Karpas-422 (cell line): ENCODE data around the gene ACKR4. TPM values are rescaled to one million over a fixed set of nuclear protein-coding genes. Genes with fewer than 3 reads are reported as not detected.

Experiments
- DNase-seq: peaks from one replicate; pipeline ENCODE4 v3.0.0-alpha.2; 2015
- H2AFZ ChIP-seq: fragments of 200-600 bp; sonication (generic); 2 replicates; pipeline ENCODE4 v1.6.1; 2014; ENCODE audit warnings: antibody characterized with exemption, low read length, mixed read lengths
- H3K27ac ChIP-seq: fragments of 200-600 bp; sonication (generic); 2 replicates; pipeline ENCODE4 v1.5.1; 2014; ENCODE audit warnings: mild to moderate bottlenecking, low read length, moderate library complexity
- H3K27me3 ChIP-seq: fragments of 200-600 bp; sonication (generic); 2 replicates; pipeline ENCODE4 v1.6.1; 2014; ENCODE audit warnings: low read length, mixed read lengths
- H3K36me3 ChIP-seq: fragments of 200-600 bp; sonication (generic); 2 replicates; pipeline ENCODE4 v1.6.1; 2014; ENCODE audit warnings: low read length, mixed read lengths; ENCODE audit not compliant: insufficient read depth
- H3K4me1 ChIP-seq: fragments of 200-600 bp; sonication (generic); 2 replicates; pipeline ENCODE4 v1.6.1; 2014; ENCODE audit warnings: mild to moderate bottlenecking, low read length, mixed read lengths
- H3K4me2 ChIP-seq: fragments of 200-600 bp; sonication (generic); 2 replicates; pipeline ENCODE4 v1.6.1; 2014; ENCODE audit warnings: low read length, low read depth, mild to moderate bottlenecking; ENCODE audit not compliant: poor library complexity, severe bottlenecking
- H3K4me3 ChIP-seq: fragments of 200-600 bp; sonication (generic); 2 replicates; pipeline ENCODE4 v1.5.1; 2014; ENCODE audit warnings: mild to moderate bottlenecking, antibody characterized with exemption, low read length, mixed read lengths
- H3K79me2 ChIP-seq: fragments of 200-600 bp; sonication (generic); 2 replicates; pipeline ENCODE4 v1.6.1; 2014; ENCODE audit warnings: mild to moderate bottlenecking, low read length, mixed read lengths
- H3K9ac ChIP-seq: fragments of 200-600 bp; sonication (generic); 2 replicates; pipeline ENCODE4 v1.6.0; 2014; ENCODE audit warnings: low read length
- H3K9me2 ChIP-seq: fragments of 200-600 bp; sonication (generic), shearing (Covaris generic); replicated peaks from 2 replicates; pipeline ENCODE4 v1.6.0; 2014; ENCODE audit warnings: mild to moderate bottlenecking, low read length, moderate library complexity; ENCODE audit not compliant: insufficient read depth
- H3K9me3 ChIP-seq: fragments of 300-700, 200-600 bp; sonication (generic); 2 replicates; pipeline ENCODE4 v1.6.1; 2014; ENCODE audit warnings: low read length, mixed read lengths
- H4K20me1 ChIP-seq: fragments of 200-600 bp; sonication (generic); 2 replicates; pipeline ENCODE4 v1.6.1; 2014; ENCODE audit warnings: mild to moderate bottlenecking, antibody characterized with exemption, low read length, low read depth; ENCODE audit not compliant: insufficient read depth
- total RNA-seq: library from RNA; depleted of rRNA; stranded (reverse); fragments of >200 nt; shearing (Covaris generic); gene quantifications from 2 replicates; pipeline ENCODE4 v1.2.3, GENCODE V29; 2014; ENCODE audit warnings: low replicate concordance; rRNA removed

ACKR4 gene
- total RNA-seq, 1 experiment from 2014 or later, result 8.4 TPM

GRCh38 chr3:132643366-132643765 is 46.3 kb downstream of the ACKR4 start:
- no peak for DNase-seq
- Histone ChIP-seq H3K4me1 (peaks cover 6% of the 10 kb centered on the region; the same call in 1 of the 2 replicates), H3K27ac (no peak overlapping the region), H3K4me3 (no peak overlapping the region), H3K36me3 (no peaks in the 10 kb centered on the region; the same call in 1 of the 2 replicates), H2AFZ (0 out of 2 replicates have a peak overlapping the region, but pooled peaks have one; percentile 7), H3K4me2 (no peak overlapping the region), H3K79me2 (peaks cover 13% of the 10 kb centered on the region; the same call in 1 of the 2 replicates), H3K9me2 (no peaks in the 10 kb centered on the region), H3K27me3 (no peaks in the 10 kb centered on the region), H4K20me1 (no peaks in the 10 kb centered on the region), H3K9ac (no peak overlapping the region), H3K9me3 (no peaks in the 10 kb centered on the region)

GRCh38 chr3:132645058-132645457 is 48.0 kb downstream of the ACKR4 start:
- H3K9me3 ChIP-seq, result no peaks in the 10 kb centered on the region
- H3K4me2 ChIP-seq, result no peak overlapping the region
- no peak overlapping the region for H3K4me3 ChIP-seq
- no peaks in the 10 kb centered on the region for H3K9me2 ChIP-seq
- no peak for DNase-seq
- H3K27ac ChIP-seq, result no peak overlapping the region
- no peak overlapping the region for H3K9ac ChIP-seq
- H3K79me2 ChIP-seq, result peaks cover 13% of the 10 kb centered on the region; the same call in 1 of the 2 replicates
- no peak overlapping the region for H2AFZ ChIP-seq
- H3K27me3 ChIP-seq, result no peaks in the 10 kb centered on the region
- H3K36me3 ChIP-seq, result no peaks in the 10 kb centered on the region
- H4K20me1 ChIP-seq, result no peaks in the 10 kb centered on the region
- peaks cover 6% of the 10 kb centered on the region; the same call in 1 of the 2 replicates for H3K4me1 ChIP-seq

DNA sequence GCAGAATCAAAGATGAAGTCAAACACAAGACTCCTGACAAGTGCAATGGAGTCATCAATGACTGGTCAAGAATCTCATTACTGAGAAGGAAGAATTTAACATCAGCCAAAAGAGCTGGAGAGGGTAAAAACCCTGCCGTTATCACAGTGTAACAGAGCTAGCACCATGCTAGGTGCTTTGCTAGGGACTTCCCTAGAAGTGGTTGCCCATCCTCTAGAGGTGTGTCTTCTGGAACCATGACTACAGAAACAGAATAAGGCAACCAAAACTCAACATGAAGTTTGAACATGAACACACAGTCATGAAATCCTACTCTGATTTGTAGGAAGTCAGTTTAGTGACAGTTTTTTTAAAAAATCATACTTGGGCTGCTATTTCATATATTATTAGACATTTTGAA is 53.1 kb downstream of the ACKR4 start:
- H3K4me1 ChIP-seq, result no peaks in the 10 kb centered on the region
- no peaks in the 10 kb centered on the region for H3K9me3 ChIP-seq
- no peaks in the 10 kb centered on the region for H3K36me3 ChIP-seq
- no peak overlapping the region for H3K27ac ChIP-seq
- no peaks in the 10 kb centered on the region for H3K9me2 ChIP-seq
- H3K9ac ChIP-seq, result no peak overlapping the region
- H4K20me1 ChIP-seq, result no peaks in the 10 kb centered on the region
- H3K4me3 ChIP-seq, result no peak overlapping the region
- H3K79me2 ChIP-seq, result peaks cover 16% of the 10 kb centered on the region; the same call in 1 of the 2 replicates
- no peak for DNase-seq
- no peaks in the 10 kb centered on the region for H3K27me3 ChIP-seq
- H2AFZ ChIP-seq, result no peak overlapping the region
- H3K4me2 ChIP-seq, result no peak overlapping the region

Other genes starting within 250 kb of the ACKR4 start
- gene DNAJC13, start 179.8 kb upstream of the ACKR4 start, total RNA-seq, result 33.2 and 38.9 TPM in 2 replicates
- 16.5 and 25.0 TPM in 2 replicates for gene ACAD11, start 62.5 kb downstream of the ACKR4 start, total RNA-seq
- gene UBA5, start 63.1 kb downstream of the ACKR4 start, total RNA-seq, result 59.9 and 62.1 TPM in 2 replicates
- gene NPHP3, start 125.1 kb downstream of the ACKR4 start, total RNA-seq, result 11.8 and 19.0 TPM in 2 replicates